ENCODE results near the gene MED20.

The MED20 gene

GRCh38 chr6:41940759-41941279 lies 19.9 kb upstream of the MED20 start:
- DNase-seq = peak in 1 of 2 experiments; percentile 38

GRCh38 chr6:41939848-41940758 lies 19.2 kb upstream of the MED20 start:
- no peak for DNase-seq

- DNase-seq = no peak
Measured at GRCh38 chr6:41939176-41939847, 18.4 kb upstream of the MED20 start.

GRCh38 chr6:41938590-41939175 lies 17.7 kb upstream of the MED20 start:
- no peak for DNase-seq

- DNase-seq = peak in 1 of 2 experiments; percentile 22
Measured at GRCh38 chr6:41937861-41938574, 17.1 kb upstream of the MED20 start.

GRCh38 chr6:41937472-41937860 lies 16.5 kb upstream of the MED20 start:
- no peak for DNase-seq

GRCh38 chr6:41936073-41936837 lies 15.3 kb upstream of the MED20 start:
- DNase-seq = peak; percentile 45 to 53

GRCh38 chr6:41935685-41936072 lies 14.7 kb upstream of the MED20 start:
- no peak for DNase-seq

GRCh38 chr6:41935193-41935574 lies 14.2 kb upstream of the MED20 start:
- no peak for DNase-seq

GRCh38 chr6:41934278-41935192 lies 13.6 kb upstream of the MED20 start:
- DNase-seq = no peak

- no peak for DNase-seq
Measured at GRCh38 chr6:41932378-41932777, 11.4 kb upstream of the MED20 start.

GRCh38 chr6:41931792-41932191 lies 10.9 kb upstream of the MED20 start:
- DNase-seq = no peak

GRCh38 chr6:41929924-41930323 lies 9.0 kb upstream of the MED20 start:
- no peak for DNase-seq

GRCh38 chr6:41927253-41927652 lies 6.3 kb upstream of the MED20 start:
- no peak for DNase-seq

GRCh38 chr6:41922154-41922553 lies 1.2 kb upstream of the MED20 start:
- DNase-seq = no peak

- no peak for DNase-seq
Measured at GRCh38 chr6:41921712-41921998, 716 bp upstream of the MED20 start.

- DNase-seq = no peak
Measured at GRCh38 chr6:41917528-41917927, 3.4 kb downstream of the MED20 start.

- DNase-seq = no peak
Measured at GRCh38 chr6:41914869-41915530, 5.9 kb downstream of the MED20 start.

GRCh38 chr6:41914343-41914742 lies 6.6 kb downstream of the MED20 start:
- DNase-seq = no peak

GRCh38 chr6:41909727-41910126 lies 11.2 kb downstream of the MED20 start:
- no peak for DNase-seq
